OCI-M1 (cell line): ENCODE results near the gene SLC25A29.
"Not testable (repeated sequence)": the region's sequence is repeated elsewhere in the genome, so short reads cannot be mapped to it uniquely, and the experiment has no call there.

Experiments
- DNase-seq: peaks from one replicate; lab custom pipeline; 2025; lab: John Stamatoyannopoulos, UW

The SLC25A29 gene

GRCh38 chr14:100312110-100312876, 6.0 kb upstream of the SLC25A29 start:
- DNase-seq, result peak; percentile 44

GRCh38 chr14:100309028-100309737, 2.9 kb upstream of the SLC25A29 start:
- no peak for DNase-seq

GRCh38 chr14:100308427-100308792, 2.2 kb upstream of the SLC25A29 start:
- not testable (repeated sequence) for DNase-seq

- DNase-seq, result no peak
Measured at GRCh38 chr14:100307766-100308426, 1.7 kb upstream of the SLC25A29 start.

- no peak for DNase-seq
Measured at GRCh38 chr14:100306998-100307765, 938 bp upstream of the SLC25A29 start.

GRCh38 chr14:100305324-100306100, 732 bp downstream of the SLC25A29 start:
- no peak for DNase-seq

- peak; percentile 10 for DNase-seq
Measured at GRCh38 chr14:100304825-100305323, 1.4 kb downstream of the SLC25A29 start.

GRCh38 chr14:100303925-100304324, 2.3 kb downstream of the SLC25A29 start:
- no peak for DNase-seq

GRCh38 chr14:100303179-100303578, 3.1 kb downstream of the SLC25A29 start:
- peak; percentile 5 for DNase-seq

GRCh38 chr14:100302616-100303015, 3.6 kb downstream of the SLC25A29 start:
- no peak for DNase-seq

GRCh38 chr14:100299238-100299560, 7.0 kb downstream of the SLC25A29 start:
- no peak for DNase-seq

- DNase-seq, result no peak
Measured at GRCh38 chr14:100298551-100299237, 7.5 kb downstream of the SLC25A29 start.

GRCh38 chr14:100297320-100298300, 8.6 kb downstream of the SLC25A29 start:
- peak; percentile 85 for DNase-seq

- DNase-seq, result not testable (repeated sequence)
Measured at GRCh38 chr14:100296729-100297128, 9.5 kb downstream of the SLC25A29 start.

- peak; percentile 63 for DNase-seq
Measured at GRCh38 chr14:100296106-100296651, 10.1 kb downstream of the SLC25A29 start.

- DNase-seq, result no peak
Measured at GRCh38 chr14:100295376-100296105, 10.7 kb downstream of the SLC25A29 start.

- no peak for DNase-seq
Measured at GRCh38 chr14:100294963-100295330, 11.3 kb downstream of the SLC25A29 start.

GRCh38 chr14:100294213-100294962, 11.9 kb downstream of the SLC25A29 start:
- DNase-seq, result no peak
